MM.1S (cell line): Measurements from ENCODE around the gene RPL29.

Source experiments
- DNase-seq: peaks from one replicate; pipeline ENCODE4 v3.0.0-alpha.2; 2015
- H2AFZ ChIP-seq: fragments of 300-600 bp; sonication (generic); 2 replicates; pipeline ENCODE4 v1.6.0; 2016; ENCODE audit warnings: antibody characterized with exemption, low read length
- H3F3A ChIP-seq: fragments of 300-600 bp; sonication (generic); 2 replicates; pipeline ENCODE4 v1.6.1; 2016; ENCODE audit warnings: mild to moderate bottlenecking, antibody characterized with exemption, low read length, moderate library complexity, mixed read lengths; ENCODE audit not compliant: insufficient read depth
- H3K27ac ChIP-seq: fragments of 300-600 bp; sonication (generic); 2 replicates; pipeline ENCODE4 v1.5.1; 2016; ENCODE audit warnings: mild to moderate bottlenecking, low read length
- H3K27me3 ChIP-seq: fragments of 300-600 bp; sonication (generic); replicated peaks from 2 replicates; pipeline ENCODE4 v1.6.0; 2016; ENCODE audit warnings: low read length; ENCODE audit not compliant: insufficient read depth
- H3K36me3 ChIP-seq: fragments of 300-600 bp; sonication (generic); replicated peaks from 2 replicates; pipeline ENCODE4 v1.6.1; 2016; ENCODE audit warnings: mild to moderate bottlenecking, low read length, mixed read lengths; ENCODE audit not compliant: insufficient read depth
- H3K4me1 ChIP-seq: fragments of 300-600 bp; sonication (generic); 2 replicates; pipeline ENCODE4 v1.6.1; 2016; ENCODE audit warnings: low read length, mixed read lengths
- H3K4me2 ChIP-seq: fragments of 300-600 bp; sonication (generic); 2 replicates; pipeline ENCODE4 v1.6.0; 2016; ENCODE audit warnings: low read depth, low read length
- H3K4me3 ChIP-seq: fragments of 300-600 bp; sonication (generic); 2 replicates; pipeline ENCODE4 v1.5.1; 2016; ENCODE audit warnings: low read length, mixed read lengths
- H3K79me2 ChIP-seq: fragments of 300-600 bp; sonication (generic); 2 replicates; pipeline ENCODE4 v1.6.1; 2016; ENCODE audit warnings: mixed run types, low read length, mixed read lengths
- H3K9ac ChIP-seq: fragments of 300-600 bp; sonication (generic); 2 replicates; pipeline ENCODE4 v1.6.1; 2016; ENCODE audit warnings: low read length, mixed read lengths
- H3K9me2 ChIP-seq: fragments of 300-600 bp; sonication (generic); replicated peaks from 2 replicates; pipeline ENCODE4 v1.6.1; 2016; ENCODE audit warnings: mild to moderate bottlenecking, low read length, mixed read lengths; ENCODE audit not compliant: insufficient read depth
- H3K9me3 ChIP-seq: fragments of 300-600 bp; sonication (generic); replicated peaks from 2 replicates; pipeline ENCODE4 v1.6.1; 2016; ENCODE audit warnings: mild to moderate bottlenecking, low read length, mixed read lengths; ENCODE audit not compliant: insufficient read depth
- H4K20me1 ChIP-seq: fragments of 300-600 bp; sonication (generic); 2 replicates; pipeline ENCODE4 v1.6.1; 2016; ENCODE audit warnings: mild to moderate bottlenecking, low read length, moderate library complexity, mixed read lengths; ENCODE audit not compliant: insufficient read depth
- CTCF ChIP-seq: fragments of 300-600 bp; sonication (generic); IDR thresholded peaks from 2 replicates; pipeline ENCODE4 v1.5.1; 2016; ENCODE audit warnings: antibody characterized with exemption, low read length, mixed read lengths
- EZH2 ChIP-seq: fragments of 300-600 bp; sonication (generic); optimal IDR thresholded peaks from 2 replicates; pipeline ENCODE3; 2017; ENCODE audit warnings: low read depth, mild to moderate bottlenecking, antibody characterized with exemption, low read length, mixed read lengths
- EZH2phosphoT487 ChIP-seq: fragments of 300-600 bp; sonication (generic); IDR thresholded peaks from 2 replicates; pipeline ENCODE4 v1.6.1; 2018; ENCODE audit warnings: antibody characterized with exemption, low read length

RPL29 gene

GRCh38 chr3:51944451-51945021 is 51.2 kb downstream of the RPL29 start:
- no peak overlapping the region for H3K4me3 ChIP-seq
- no peak overlapping the region for H3K9ac ChIP-seq
- no peaks in the 10 kb centered on the region for H3K9me2 ChIP-seq

More at GRCh38 chr3:51944451-51945021, 51.2 kb downstream of the RPL29 start:
- TF ChIP-seq EZH2phosphoT487 (no peak), EZH2 (no peak), CTCF (no peak)
- Histone ChIP-seq H3K4me1 (peaks cover 15% of the 10 kb centered on the region), H4K20me1 (no peaks in the 10 kb centered on the region), H3K4me2 (no peak overlapping the region), H2AFZ (no peak overlapping the region), H3K79me2 (peaks cover 22% of the 10 kb centered on the region), H3K36me3 (no peaks in the 10 kb centered on the region), H3K27me3 (no peaks in the 10 kb centered on the region), H3F3A (no peaks in the 10 kb centered on the region), H3K27ac (no peak overlapping the region), H3K9me3 (no peaks in the 10 kb centered on the region)
- no peak for DNase-seq
